DMS 273 (cell line): ENCODE measurements around the gene BRME1.

Source experiments
- DNase-seq: peaks from one replicate; lab custom pipeline; 2025; ENCODE audit not compliant: unreplicated experiment; lab: John Stamatoyannopoulos, UW

The BRME1 gene

DNA sequence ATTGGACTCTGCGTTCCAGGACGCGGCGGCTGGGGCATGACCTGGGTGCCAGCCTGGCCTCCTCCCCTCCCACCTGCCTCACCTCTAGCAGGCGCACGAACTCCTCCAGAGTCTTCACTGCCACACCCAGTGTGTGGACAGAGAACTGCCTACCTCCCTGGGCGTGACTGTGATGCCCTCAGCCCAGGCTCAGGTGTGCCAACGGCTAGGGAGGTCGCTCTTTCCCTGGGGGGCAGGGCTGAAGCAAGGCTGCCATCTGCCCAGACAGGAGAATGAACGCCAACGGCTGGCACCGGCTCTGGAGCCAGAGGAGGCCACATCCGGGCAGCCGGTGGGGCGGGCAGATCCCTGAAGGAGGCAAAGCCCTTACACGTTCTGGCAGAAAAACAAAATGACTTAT is 17.6 kb downstream of the BRME1 start:
- peak; percentile 60 for DNase-seq

DNA sequence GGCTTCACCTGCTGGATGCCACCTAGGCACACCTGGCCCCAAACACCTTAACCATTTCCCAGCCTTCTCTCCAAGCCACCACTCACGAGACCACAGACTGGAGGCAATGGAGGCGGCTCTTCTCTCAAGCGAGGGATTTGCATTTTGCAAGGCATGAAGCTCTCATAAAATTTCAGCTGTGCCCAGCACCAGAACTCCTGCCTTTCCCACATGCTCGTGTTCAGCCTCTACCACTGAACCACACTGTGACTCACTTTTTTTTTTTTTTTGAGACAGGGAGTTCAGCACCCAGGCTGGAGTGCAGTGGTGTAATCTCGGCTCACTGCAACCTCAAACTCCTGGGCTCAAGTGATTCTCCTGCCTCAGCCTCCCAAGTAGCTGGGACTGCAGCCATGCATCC is 18.4 kb downstream of the BRME1 start:
- DNase-seq, result no peak

DNA sequence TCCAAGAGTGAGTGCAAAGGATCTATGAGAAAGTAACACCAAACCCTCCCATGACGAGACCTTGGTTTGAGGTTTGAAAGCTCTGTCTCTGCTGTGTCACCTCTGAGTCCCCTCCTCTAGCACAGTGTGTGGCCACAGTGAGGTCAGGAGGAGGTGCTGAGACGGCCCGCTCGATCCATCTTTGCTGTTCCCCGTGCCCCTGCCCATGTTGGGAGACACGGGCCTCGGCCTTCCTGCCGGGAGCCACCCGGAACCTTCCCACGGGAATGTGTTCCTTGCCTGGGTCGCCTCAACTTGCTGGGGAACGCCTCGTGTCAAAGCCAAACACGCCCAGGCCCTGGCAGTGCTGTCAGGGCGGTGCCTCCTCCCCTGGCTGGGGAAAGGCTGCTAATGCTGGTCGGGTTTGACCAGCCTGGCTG is 18.9 kb downstream of the BRME1 start:
- DNase-seq, result no peak

DNA sequence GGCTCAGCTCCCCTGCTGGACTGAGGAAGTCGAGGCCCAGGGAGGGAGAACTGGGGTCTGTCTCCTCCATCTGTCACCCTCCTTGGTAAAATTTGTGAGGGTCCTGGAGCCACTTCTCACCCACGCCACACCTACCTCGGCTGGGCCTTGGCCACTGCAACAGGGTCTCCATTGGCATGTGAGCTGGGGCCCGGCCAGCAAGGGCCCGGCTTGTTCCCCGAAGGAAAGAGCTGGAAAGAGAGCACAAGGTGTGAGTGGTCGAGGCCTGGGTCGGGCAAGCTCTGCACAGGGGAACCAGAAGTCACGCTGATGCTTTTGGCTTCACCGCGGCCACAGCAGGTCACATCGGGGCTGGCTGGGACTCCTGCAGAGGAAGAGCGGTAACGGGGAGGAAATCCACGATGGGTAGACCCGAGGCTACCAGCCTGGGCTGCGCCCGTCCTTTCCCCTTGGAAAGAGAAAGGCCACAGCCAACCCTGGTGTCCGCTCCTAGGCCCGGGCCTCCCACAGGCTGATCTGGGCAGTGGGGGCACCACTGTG is 20.0 kb downstream of the BRME1 start:
- DNase-seq, result no peak

DNA sequence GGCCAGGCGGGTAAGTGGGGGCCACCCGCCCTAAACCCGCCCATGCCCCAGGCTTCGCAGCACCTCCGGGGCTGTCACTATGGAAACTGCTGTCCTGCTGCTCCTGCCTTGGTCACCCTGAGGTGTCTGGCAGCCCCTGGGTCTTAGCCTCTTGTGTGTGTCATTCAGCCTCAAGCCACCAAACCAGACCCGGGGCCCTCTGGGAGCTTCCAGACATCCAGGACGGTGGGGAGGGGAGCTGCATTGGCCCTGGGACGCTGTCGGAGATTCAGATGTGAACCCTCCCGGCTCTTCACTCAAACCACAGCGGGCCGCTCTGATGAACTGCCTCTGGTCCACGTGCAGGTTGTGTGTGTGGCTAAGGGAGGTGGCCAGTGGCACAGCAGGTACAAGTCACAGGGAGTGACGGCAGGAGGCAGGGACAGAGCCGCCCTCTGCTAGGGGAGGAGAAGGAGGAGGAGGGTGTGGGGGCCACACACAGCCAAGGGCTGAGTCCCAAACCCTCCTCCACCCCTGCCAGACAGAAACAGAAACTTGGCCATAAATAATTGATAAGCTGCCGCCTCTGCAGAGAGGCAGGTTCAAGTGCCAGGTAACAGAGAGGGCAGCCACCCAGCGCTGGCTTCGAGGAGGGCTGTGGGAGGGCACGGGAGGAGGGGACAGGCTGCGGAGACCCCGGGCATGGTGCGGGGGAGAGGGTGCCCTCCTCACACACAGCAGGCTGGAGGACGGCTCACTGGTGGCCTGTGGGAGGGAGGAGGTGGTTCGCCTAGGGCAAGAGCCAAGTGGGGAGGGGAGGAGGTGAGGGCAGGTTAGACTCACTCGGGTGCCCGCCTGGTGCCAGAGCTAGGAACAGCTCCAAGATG is 21.0 kb downstream of the BRME1 start:
- DNase-seq, result no peak

DNA sequence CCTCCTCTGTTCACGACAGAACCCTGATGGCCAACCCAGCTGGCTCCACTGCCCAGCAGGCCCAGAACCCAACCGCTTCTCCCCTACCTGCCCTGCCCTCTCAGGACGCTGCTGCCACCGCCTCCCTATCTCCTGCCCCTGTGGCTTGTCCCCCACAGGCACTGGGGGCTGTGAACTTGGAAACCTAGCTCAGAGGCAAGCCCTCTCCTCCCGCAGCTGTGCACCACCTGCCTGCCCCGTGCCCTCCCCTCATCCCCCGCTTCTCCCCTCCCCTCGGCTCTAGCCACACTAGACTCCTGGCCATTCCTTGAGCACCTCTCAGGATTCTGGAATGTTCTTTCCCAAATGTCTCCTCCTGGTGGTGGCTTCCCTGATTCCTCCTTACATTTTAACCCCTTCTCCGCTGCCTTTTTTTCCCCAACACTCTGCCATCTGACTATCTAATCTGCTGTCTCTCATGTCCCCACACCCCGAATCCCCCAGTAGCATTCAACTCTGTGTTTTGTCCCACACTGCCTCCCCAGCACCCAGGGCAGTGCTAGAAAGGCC is 22.3 kb downstream of the BRME1 start:
- DNase-seq, result no peak

DNA sequence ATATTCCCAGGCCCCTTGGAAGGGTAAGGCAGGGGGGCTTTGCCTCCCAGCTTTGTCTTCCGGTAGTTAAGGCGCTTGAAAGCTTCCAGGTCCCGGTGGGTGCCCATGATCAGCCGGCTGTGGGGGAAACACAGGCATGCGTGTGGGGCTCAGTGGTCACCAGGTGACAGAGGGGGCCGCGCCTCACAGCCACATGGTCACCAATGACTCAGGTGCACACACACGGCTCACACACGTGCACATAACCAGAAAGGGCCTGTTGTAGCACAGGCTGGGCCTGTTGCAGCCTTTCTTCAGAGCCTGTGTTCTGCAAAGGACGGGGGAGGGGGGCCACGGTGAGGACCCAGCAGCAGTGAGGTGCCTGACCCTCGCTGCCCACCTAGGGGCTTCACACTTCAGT is 23.1 kb downstream of the BRME1 start:
- no peak for DNase-seq

DNA sequence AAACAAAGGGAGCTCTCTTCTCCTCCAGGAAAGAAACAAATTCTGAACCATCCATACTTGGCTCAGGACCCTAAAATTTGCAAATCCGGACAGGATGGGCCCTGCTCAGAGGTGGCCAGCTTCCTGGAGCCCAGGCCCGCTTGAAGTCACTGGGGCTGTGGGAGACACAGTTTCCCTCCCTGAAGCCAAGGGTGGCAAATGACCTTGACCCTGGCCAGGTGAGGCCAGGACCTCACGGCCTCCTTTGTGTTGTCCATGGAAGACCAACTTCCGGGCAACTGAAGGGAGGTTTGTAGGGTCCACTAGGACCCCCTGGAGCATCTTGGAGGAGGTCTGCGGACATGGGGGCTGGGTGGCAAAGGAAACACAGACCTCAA is 23.5 kb downstream of the BRME1 start:
- no peak for DNase-seq

DNA sequence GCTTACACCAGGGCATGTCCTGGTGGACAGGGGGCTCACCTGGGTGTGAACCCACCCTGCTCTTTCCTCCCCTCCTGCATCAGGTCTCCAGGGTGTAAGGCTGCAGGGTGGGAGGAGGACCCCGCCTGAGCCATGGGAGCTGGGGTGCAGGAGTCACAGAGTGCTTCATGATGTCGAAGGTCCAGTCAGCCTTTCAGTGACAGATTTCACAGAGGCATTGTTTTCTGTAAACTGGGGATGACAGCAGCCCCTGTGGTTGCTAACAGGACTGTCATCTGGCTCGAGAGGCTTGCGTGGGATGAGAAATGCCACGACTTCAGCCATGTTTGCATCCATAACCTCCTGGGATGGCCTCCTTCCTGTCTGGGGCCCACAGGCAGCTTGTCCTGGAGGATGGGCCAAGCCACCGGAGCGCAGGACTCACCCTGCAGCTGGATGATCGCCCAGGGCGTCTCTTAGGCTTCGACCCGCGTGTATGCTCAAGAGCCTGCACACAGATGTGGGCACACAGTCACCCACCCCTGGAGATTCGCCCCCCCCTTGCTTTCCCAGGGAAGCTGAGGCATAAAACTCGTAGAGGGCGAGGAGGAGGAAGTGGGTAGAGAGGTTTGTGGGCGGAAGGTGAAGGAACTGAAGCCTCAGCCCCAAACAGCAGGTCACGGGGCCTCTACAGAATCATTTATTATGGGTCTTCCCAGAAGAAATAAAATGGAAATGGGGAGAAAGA is 24.1 kb downstream of the BRME1 start:
- DNase-seq, result no peak

DNA sequence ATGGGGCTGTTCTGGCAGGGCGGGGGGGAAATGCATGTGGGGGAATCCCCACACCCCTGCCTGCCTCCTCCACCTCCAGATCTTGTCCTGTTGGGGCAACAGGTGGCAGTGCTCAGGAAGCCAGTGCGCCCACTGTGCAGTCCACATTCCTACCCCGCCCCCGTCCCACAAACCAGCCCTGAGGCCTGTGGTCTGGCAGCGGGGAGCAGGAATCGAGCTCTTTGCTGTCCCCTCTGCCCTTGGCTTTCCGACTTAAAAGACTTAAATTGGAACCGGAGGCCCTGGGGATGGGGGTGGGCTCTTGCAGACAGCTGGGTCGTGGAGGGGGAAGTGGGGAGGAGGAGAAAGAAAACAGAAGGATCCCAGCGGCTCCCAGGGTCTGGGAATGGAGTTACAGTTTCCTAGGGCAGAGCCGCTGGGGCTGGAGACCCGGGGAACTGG is 24.6 kb downstream of the BRME1 start:
- DNase-seq, result peak; percentile 65

DNA sequence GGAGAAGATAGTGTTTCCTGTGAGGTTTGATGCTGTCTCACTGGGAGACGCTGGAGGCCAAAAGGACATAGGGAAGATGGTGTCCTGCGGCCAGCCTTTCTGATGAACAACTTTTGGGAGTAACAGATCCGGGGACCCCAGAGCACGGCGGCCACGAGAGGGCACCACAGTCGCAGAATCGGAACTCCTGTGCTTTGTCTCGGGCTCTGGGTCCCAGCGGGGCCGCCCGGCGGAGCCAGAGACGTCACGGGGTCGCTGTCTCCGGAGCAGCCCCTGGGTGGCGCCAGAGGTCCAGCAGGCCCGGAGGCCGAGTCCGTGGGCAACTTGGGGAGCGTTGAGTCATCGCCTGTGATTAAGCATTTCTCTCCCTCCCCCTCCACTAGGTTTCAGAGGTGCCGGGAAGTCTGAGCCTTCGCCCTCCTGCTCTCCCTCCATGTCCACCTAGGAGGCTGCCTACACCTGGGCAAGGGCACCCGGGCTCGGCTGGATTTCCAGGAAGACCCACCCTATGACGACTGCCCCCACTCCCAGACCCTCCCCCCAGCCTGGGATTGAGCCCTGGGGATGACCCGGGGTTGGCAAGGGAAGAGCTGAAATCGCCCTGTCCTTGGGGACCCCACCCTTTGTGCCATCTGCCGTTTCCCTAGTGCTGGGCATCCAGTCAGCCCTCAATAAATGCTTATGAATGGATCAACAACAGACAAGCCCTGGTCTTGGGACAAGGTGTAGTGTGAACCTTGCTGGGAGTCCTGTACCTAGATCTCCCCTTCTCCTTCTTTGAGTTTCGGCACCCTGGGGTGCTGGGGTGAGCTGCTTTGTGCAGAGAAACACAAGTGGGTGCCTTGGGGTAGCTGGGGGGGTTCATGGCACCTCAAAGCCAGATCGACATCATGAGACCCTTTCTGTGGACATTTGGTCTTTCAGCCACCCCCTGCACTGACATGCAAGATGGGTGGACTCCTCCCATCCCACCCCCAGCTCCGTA is 25.6 kb downstream of the BRME1 start:
- DNase-seq, result peak; percentile 97

DNA sequence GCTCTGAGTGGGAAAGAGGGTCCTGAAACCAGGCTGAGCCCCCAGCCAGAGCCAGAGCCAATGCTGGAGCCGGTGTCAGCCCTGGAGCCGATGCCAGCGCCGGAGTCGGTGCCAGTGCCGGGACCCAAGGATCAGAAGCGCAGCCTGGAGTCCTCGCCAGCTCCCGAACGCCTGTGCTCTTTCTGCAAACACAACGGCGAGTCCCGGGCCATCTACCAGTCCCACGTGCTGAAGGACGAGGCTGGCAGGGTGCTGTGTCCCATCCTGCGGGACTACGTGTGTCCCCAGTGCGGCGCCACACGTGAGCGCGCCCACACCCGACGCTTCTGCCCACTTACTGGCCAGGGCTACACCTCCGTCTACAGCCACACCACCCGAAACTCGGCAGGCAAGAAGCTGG is 28.6 kb downstream of the BRME1 start:
- DNase-seq, result no peak

DNA sequence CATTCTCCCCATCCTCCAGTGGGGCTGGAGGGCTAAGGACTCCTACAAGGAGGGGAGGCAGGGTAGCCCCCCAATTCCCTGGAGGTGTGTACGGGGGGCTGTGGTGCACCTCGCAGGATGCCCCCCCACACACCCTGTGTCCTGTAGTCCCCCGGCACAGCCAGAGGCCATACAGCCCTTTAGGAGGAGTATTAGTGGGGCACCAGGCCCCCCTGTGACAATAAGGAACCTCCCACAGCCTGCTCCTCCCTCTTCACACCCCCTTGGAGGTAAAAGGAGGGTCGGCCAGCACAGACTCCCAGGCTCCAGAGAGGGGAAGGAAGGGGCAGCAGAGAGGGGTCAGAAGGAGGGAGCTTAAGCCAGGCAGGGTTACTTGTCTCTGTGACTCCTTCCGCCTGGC is 29.1 kb downstream of the BRME1 start, which contains the start of gene NANOS3:
Gene NANOS3, plus strand, starts transcription at position 301 of the 400 bp plus-strand sequence. CDS start 115 bp downstream, outside the sequence.
- DNase-seq, result no peak

DNA sequence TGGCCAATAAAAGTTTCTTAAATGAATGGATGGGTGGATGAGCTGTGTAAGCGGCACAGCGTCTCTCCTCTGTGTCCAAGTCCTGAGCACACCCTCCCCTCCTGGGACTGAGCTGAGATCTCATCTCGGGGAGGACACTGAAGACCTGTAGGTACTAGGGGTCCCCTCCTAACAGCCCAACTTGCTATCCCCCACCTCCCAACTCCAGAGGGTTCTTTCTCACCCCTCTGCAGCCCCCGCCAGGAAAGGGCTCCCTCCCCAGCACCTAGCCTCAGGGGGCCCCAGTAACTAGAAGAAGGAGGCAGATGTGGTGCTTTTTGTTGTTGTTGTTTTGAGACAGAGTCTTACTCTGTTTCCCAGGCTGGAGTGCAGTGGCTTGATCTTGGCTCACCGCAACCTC is 30.1 kb downstream of the BRME1 start:
- no peak for DNase-seq

DNA sequence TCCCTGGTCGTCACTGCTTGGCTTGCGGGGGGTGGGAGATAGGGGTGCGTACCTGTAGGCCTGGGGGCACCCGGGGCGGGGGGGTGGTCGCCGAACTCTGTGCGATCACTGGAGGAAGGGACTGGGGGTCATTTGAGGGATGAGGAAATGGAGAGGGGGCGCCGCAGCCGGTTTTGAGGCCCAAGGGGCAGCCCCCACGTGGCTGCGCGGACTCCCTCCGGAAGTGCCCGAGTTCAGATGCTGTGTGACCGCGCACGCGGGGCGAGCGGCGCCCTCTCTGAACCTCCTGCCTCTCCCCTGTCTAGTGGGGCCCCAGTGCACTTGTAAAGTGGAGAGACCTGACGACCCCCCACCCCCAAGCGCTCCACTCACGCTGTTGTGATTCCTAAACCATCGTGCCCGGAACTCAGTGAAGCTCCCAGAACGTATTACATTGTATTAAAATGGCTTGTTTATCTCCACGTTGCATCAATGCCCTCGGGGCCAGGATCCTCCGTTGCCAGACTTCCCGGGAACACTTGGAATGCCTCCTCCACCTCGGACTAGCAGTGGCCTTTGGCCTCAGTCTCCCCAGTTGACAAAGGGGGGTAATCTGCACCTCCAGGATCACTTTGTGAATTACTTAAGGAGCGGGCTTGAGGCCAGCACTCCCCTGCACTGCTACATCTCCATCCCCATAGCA is 31.9 kb downstream of the BRME1 start:
- DNase-seq, result no peak

DNA sequence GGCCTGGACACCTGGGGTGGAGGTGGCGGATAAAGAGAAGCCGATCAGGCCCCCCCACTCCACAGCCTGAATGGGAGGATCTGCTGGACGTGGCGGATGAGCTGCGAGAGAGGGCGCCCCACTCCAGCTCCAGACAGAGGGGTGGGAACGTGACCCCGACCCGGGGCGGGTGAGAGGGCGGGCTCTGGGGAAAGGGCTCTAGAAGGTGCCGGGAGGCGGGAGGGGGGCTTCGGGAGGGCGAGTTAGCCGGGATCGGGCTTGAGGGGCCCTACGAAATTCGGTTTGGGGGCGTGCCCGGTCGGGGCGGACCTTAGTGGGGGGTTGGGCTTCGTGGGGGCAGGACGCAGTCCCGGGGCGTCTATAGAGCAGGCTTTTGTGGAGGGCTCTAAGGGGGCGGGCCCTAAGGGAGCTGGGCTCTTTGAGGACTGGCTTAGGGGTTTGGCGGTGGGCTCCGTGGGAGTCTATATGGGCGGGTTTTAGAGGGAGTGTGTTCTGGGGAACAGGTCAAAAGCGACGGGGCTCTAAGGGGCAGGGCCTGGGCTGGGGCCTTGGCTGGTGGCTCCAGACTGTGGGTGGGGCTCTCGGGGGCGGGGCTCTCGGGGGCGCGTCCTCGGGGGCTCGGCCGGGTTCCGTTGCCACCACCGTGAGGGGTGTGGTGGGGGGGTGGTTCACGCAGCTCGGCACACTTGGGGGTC is 33.1 kb downstream of the BRME1 start:
- DNase-seq, result no peak

DNA sequence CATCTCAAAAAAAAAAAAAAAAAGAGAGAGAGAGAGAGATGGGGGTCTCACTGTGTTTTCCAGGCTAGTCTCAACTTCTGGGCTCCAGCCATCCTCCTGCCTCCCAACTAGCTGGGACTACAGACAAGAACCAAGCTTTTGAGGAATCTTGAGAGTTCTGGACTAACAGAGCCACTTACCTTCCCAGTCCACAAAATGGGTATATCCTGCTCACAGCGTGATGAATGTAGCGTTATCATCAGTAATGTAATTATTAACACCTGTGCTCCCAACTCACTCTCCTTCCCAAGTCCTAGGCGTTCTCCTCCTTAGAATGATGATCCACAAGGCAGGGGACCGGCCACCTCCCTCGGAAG is 33.6 kb downstream of the BRME1 start:
- no peak for DNase-seq

DNA sequence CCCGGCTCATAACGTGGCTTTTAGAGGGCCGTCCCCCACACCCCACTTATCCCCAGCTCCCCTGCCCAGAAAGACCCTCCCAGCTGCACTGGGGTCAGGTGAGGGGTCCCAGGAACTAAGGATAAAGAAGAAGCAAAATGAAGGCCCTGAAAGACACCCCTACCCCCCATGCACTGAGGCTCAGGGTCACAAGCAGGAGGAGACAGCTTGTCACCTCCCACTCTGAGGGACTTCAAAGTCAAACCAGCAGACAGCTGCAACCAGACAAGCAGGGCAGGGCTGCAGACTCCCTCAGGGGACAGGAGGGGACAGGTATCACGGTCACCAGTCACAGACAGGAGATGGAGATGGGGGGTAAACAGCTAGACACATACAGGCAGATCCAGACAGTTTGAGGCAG is 35.0 kb downstream of the BRME1 start:
- DNase-seq, result no peak

DNA sequence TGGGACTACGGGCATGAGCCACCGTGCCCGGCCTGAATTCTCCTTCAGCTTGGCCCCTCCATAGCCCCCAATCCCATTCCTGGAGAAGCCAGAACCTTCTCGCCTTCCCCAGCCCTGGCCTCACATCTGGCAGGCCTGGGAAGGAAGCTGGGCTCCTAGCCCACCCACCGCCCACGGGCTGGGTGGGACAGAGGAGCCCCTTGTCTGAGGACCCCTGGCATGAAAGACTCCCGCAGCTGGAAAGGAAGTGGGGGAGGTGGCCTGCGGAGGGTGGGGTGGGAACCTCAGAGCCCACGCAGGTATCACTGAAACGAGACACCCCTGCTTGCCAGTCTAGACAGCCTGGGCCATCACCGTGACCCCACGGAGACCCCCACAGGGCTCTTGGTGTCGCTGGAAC is 36.6 kb downstream of the BRME1 start:
- no peak for DNase-seq
